Measurements from ENCODE around the gene KREMEN1.
"Not testable (repeated sequence)": the region's sequence is repeated elsewhere in the genome, so short reads cannot be mapped to it uniquely, and the experiment has no call there.

KREMEN1 gene, protein sequence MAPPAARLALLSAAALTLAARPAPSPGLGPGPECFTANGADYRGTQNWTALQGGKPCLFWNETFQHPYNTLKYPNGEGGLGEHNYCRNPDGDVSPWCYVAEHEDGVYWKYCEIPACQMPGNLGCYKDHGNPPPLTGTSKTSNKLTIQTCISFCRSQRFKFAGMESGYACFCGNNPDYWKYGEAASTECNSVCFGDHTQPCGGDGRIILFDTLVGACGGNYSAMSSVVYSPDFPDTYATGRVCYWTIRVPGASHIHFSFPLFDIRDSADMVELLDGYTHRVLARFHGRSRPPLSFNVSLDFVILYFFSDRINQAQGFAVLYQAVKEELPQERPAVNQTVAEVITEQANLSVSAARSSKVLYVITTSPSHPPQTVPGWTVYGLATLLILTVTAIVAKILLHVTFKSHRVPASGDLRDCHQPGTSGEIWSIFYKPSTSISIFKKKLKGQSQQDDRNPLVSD

DNA sequence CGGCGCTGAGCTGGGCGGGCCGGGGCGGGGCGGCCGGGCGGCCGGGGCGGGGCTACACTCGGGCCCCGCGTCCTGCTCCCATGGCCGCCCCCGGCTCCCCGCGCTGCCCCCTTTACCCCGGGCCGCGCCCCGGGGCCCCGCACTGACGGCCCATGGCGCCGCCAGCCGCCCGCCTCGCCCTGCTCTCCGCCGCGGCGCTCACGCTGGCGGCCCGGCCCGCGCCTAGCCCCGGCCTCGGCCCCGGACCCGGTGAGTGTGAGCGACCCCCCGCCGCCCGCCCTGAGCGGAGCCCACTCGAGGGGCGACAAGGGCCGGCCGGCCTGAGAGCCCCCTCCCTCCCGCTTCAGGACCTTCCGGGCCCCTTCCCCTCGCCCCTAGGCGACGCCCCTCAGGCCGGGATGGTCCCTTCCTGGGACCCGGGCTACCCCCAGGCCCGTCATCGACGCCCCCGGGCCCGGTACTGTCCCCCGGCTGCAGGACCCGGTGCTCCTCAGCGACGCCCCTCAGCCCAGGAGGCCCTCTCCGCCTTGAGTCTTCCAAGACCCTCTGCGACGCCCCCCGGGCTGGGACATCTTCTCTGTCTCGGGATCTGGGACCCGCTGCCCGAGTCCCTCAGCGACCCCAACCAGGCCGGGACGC, at the start of gene KREMEN1:
TSS of gene KREMEN1 (plus strand) at position 57 of the 639 bp plus-strand sequence. CDS start at position 153, 96 bp downstream.
- no peak for DNase-seq (ENCODE audit: low spot score)

- no peak for DNase-seq (ENCODE audit: low spot score)
These were observed 49.6 kb upstream of the KREMEN1 start for GRCh38 chr22:29023172-29023796.

GRCh38 chr22:29026579-29026978, 46.3 kb upstream of the KREMEN1 start:
- DNase-seq (ENCODE audit: low spot score), result no peak

- no peak for DNase-seq (ENCODE audit: low spot score)
These were observed 44.4 kb upstream of the KREMEN1 start for GRCh38 chr22:29028468-29028867.

- no peak for DNase-seq (ENCODE audit: low spot score)
These were observed 43.4 kb upstream of the KREMEN1 start for GRCh38 chr22:29029202-29030000.

DNA sequence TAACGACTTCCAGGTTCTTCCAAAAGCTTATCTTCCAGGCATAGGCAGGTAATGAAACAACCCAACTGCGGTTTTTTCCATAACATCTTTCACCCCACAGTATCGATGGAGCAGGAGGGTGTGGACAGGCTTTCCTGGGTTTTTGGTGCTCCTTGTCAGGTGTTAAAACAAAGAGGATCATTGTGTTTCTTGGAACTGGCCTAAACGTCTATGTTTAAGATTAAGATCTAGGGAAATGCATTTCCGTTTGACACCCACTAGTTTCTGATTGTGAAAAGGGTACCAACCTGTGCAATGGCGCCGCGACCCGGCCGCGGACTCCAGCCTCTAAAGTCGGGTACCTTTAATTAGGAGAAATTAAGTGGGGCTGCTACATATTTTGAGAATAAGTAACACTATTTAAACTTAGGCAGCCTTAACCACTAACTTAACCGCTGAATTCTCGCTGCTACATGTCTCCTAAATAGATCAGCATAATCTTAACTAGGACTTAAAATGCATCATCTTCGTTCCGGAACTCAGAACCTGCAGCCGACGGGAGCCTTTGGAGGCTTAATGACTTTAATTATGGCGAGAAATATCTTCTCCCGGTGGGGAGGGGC, 42.7 kb upstream of the KREMEN1 start:
- no peak for DNase-seq (ENCODE audit: low spot score)

- peak; percentile 50 for DNase-seq (ENCODE audit: low spot score)
These were observed 42.1 kb upstream of the KREMEN1 start for GRCh38 chr22:29030618-29031226.

DNA sequence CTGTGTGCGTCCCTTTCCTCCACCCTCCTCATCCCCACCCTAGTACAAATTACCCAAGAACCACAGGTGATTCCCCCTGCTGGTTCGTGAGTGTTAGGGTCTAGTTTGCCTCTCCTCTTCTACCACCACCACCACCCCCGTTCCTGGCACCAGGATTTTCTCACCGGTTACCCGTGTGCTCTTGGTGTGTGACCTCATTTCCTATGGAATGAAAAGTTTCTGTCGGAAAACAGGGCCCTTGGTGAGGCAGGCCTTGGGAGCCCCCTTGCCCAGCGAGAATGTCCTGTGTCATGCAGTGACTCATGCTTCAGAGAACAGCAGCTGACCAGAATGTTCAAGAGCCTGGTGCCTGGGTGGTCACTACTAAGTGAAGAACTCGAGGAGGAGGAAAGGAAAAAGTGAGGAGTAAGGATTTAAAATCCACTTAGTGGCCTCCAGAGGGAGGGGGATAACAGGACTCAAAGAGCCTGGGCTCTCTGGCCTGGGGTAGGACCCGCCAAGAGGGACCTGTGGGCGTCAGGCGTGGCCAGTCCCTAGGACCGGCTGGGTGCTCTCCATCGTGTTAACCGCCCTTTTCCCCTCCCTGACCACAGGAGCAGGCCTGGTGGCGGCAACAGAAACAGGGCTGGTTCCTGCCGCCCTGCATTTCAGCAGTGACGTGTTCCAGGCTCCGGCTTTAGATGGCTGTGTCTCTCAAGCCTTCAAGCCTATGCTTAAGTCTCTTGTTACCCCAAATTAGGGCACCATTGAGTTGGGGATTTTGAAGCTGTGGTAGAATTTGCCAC, 41.4 kb upstream of the KREMEN1 start:
- DNase-seq (ENCODE audit: low spot score), result peak; percentile 88

DNA sequence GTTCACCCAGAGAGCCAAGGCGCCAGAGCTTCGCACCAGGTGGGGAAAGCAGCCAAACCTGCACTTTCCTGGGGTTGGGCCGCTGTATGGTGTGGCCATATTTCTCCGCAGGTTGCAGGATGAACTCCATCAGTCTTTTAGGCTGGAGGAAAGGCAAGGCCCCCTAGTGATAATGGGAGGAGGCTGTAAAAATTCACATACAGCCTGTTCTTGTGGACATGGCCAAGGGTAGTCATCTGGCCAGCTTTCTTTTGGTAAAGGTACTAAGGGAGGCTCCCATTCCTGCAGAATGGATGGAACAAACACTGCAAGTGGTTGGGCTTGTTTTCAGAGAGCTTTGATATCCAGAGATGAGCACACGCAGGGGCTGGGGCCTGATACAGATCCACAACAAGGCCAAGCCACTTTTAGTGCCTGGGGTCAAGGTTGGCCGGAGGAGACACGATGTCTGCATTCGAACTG, 40.8 kb upstream of the KREMEN1 start:
- no peak for DNase-seq (ENCODE audit: low spot score)

DNA sequence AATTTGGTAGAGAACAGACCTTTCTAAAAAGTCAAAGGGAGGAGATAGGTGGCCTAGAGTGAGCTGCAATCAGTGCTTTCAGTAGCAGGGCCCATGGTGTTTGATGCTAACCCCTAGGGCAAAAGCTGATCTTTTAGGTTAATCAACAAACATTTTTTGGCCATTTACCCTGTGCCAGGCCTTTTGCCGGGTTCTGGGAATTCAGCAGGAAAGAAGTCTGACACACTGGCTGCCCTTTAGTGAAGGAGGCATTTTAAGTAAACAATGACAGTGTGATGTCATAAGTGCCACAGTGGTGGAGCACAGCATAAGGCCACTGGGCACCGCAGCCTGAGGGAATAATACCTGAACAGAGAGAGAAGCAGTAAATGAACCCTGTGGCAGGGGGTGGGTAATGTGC, 40.3 kb upstream of the KREMEN1 start:
- DNase-seq (ENCODE audit: low spot score), result no peak

DNA sequence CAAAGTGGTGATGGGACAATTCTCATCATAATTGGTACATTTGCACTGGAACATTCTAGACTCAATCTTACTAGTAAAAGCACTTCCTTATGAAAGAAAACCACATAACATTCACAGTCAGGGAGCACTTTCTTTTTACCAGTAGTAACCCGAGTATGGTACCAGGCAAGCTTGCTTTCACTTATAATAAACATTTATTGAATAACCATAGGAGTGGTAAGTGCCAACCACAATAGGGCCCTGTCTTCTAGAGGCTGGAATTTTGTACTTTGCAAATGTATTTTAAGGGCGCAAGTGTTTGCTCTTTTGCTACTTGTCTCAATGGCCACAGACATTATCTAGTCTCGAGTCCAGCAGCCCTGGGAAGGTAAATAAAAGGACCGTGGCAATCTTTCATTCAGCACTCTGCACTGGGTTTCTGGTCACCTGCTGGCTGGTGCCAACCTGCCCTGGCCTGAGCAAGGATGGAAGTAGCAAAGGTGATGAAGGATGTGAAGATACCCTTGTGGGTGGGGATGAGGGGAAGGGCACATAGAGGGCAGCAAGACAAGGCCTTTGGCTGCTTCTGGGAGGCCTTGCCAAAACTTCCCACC, 35.4 kb upstream of the KREMEN1 start:
- DNase-seq (ENCODE audit: low spot score), result no peak

GRCh38 chr22:29039148-29039547, 33.7 kb upstream of the KREMEN1 start:
- no peak for DNase-seq (ENCODE audit: low spot score)

DNA sequence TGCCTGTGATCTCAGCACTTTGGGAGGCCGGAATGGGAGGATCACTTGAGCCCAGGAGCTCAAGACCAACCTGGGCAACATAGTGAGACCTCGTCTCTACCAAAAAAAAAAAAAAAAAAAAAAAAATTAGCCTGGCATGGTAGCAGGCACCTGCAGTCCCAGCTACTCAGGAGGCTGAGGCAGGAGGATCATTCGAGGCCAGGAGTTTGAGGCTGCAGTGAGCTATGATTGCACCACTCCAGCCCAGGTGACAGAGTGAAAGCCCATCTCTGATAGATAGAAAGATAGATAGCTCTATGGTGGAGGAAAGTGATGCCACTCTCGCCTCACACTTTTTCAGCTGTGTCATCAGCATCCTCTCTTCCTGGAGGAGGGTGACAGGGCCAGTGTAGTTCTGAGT, 33.2 kb upstream of the KREMEN1 start:
- not testable (repeated sequence) for DNase-seq (ENCODE audit: low spot score)

DNA sequence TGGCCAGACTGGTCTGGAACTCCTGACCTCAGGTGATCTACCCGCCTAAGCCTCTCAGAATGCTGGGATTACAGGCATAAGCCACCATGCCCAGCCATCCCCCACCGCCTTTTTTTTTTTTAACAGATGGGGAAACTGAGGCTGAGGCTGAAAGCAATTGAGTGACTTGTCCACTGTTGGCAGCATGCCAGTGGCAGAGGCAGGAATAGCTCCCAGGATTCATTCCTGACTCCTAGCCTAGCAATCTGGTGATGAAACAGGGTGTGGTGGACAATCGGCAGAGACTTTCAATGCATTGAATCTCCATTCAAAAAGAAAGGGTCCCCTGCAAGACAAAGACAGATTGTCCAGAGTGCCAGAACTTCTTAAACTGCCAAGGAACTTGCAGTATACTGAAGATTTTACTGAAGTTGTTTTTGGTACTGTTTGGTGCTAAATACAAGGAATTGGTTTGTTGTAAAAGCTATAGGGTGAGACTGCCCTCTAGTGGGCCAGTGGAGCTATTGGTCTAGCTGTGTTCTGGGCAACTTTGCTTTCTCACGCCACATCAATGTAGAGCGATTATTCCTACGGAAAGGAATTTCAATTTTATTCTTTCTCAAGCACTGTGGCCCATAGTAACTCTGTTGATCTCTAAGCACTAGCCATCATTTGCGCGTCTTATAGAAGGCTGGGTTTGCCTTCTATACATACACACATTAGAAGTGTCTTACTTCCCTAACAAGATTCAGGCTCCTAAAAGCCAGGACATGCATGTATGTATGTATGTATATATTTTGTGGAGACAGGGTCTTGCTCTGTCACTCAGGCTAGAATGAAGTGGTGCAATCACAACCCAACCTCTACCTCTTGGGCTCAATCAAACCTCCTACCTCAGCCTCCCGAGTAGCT, 32.2 kb upstream of the KREMEN1 start:
- peak; percentile 67 for DNase-seq (ENCODE audit: low spot score)

DNA sequence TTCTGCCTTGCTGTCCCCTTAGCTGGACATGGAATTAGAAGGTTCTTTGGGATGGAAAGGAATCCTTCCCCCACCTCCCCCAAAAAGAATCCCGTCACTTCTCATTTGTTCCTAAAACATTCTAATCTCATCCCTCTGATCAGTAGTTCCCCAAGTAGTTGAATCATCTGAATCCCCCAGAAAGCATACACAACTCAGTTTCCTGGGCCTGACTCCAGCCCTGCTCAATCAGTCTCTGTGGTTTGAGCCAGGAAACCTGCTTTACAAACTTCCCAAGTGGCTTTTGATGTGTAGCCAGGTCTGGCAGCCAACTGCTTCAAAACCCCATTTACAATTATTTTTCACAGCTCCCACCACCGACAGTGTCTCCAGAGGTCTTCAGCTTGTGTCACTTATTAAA, 31.4 kb upstream of the KREMEN1 start:
- DNase-seq (ENCODE audit: low spot score), result no peak

GRCh38 chr22:29043906-29044575, 28.8 kb upstream of the KREMEN1 start:
- peak; percentile 18 for DNase-seq (ENCODE audit: low spot score)

DNA sequence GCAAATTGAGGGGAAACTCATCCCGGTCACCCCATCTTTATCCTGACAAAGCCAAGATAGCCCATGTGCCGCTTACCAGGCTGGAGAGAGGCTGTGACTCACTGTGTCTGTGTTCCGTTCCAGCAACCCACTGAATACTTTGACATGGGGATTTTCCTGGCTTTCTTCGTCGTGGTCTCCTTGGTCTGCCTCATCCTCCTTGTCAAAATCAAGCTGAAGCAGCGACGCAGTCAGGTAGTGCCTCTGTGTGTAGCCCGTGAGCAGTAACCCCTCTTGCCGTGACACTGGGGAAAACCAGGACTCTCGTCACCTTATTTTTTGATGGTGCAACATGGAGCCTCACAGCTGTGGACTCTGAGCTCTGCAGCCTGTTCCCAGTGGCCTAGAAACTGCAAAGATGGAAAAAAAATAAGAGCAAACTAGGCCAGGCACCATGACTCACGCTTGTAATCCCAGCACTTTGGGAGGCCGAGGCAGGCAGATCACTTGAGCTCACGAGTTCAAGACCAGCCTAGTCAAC, 28.1 kb upstream of the KREMEN1 start:
- peak; percentile 54 for DNase-seq (ENCODE audit: low spot score)
